Upper lobe of left lung (tissue), 6 donors: Measurements from ENCODE around the gene INPP5D. TPM values are rescaled to one million over a fixed set of nuclear protein-coding genes. Genes with fewer than 3 reads are reported as not detected.
"Not testable (repeated sequence)": the region's sequence is repeated elsewhere in the genome, so short reads cannot be mapped to it uniquely, and the experiment has no call there.

Experiments
- ATAC-seq, 2 donors: fragments of 200-7000 bp; cut with Tn5 transposase; one replicate each; pipeline ENCODE4 v1.9.1; 2022; ENCODE audit warnings: mild to moderate bottlenecking in 2 of 2, moderate library complexity in 2 of 2; ENCODE audit not compliant: low FRiP score in 2 of 2
- DNase-seq, 2 donors: peaks; one replicate each; pipeline ENCODE4 v3.0.0-alpha.2; 2019 to 2020
- H3K27ac ChIP-seq, 4 donors: fragments of 200-600 bp; sonication (generic); one replicate each; pipeline ENCODE4 v1.5.1; 2016 to 2019
- H3K27me3 ChIP-seq, 4 donors: fragments of 200-600 bp; sonication (generic); one replicate each; pipeline ENCODE4 v1.5.1; 2017 to 2019
- H3K36me3 ChIP-seq, 4 donors: fragments of 200-600 bp; sonication (generic); one replicate each; pipeline ENCODE4 v1.5.1; 2016 to 2019
- H3K4me1 ChIP-seq, 4 donors: fragments of 200-600 bp; sonication (generic); one replicate each; pipeline ENCODE4 v1.5.1; 2018 to 2019
- H3K4me3 ChIP-seq, 4 donors: fragments of 200-600 bp; sonication (generic); one replicate each; pipeline ENCODE4 v1.5.1; 2017 to 2019; ENCODE audit warnings: mild to moderate bottlenecking in 2 of 4, moderate library complexity in 1 of 4
- H3K9me3 ChIP-seq, 4 donors: fragments of 200-600 bp; sonication (generic); one replicate each; pipeline ENCODE4 v1.5.1; 2018 to 2019
- EP300 ChIP-seq, 4 donors: sonication (generic); formaldehyde crosslinking; IDR thresholded peaks; one replicate each; pipeline ENCODE4 v1.5.1; 2017; ENCODE audit warnings: antibody characterized with exemption in 4 of 4, control low read depth in 2 of 4
- POLR2A ChIP-seq, 4 donors: fragments of 450-650 bp; IDR thresholded peaks; one replicate each; pipeline ENCODE4 v1.5.1; 2016 to 2017; ENCODE audit warnings: antibody characterized with exemption in 4 of 4, mild to moderate bottlenecking in 2 of 4
- POLR2AphosphoS5 ChIP-seq, 2 donors: sonication (generic); formaldehyde crosslinking; IDR thresholded peaks; one replicate each; pipeline ENCODE4 v1.5.1; 2017; ENCODE audit warnings: antibody characterized with exemption in 2 of 2
- WGBS, 2 donors: methylation state at CpG; one replicate each; pipeline ENCODE4 v1.1.5; 2017 to 2018; 5-methylcytosine and 5-hydroxymethylcytosine counted together
- total RNA-seq, 6 donors: library from RNA; depleted of rRNA in 4 of 6; stranded (reverse); fragments of >200 nt in 4 of 6; gene quantifications; one replicate each; pipeline versions ENCODE4 v1.1.0 to v1.2.1, GENCODE V29; 2016 to 2021
- TF ChIP-seq, protein P1 (sequence below), 6 experiments: fragments of 450-650 bp in 4 of 6; fragments of 200-600 bp in 2 of 6; sonication (generic) in 2 of 6; IDR thresholded peaks; one replicate each; pipeline ENCODE4 v1.5.1; 2016 to 2019; ENCODE audit warnings: antibody characterized with exemption in 6 of 6
- donor health status: DM: no; HTN: no; CAD: no; lungs with moderate emphysema.
- donor health status: DM: no; HTN: yes; CAD: no; lungs with severe emphysema.

INPP5D gene
- total RNA-seq, 6 donors from 2014 or later = 17.6 to 243 (median 31.7) TPM

GRCh38 chr2:233098618-233099017 lies 38.5 kb downstream of the INPP5D start:
- Histone ChIP-seq H3K27me3 (no peaks in the 10 kb centered on the region), H3K4me1 (no peaks in the 10 kb centered on the region), H3K36me3 (no peaks in the 10 kb centered on the region), H3K4me3 (no peak overlapping the region), H3K27ac (no peak overlapping the region), H3K9me3 (no peaks in the 10 kb centered on the region)
- 84 to 90% methylated on average over 11 of the region's 11 CpGs for WGBS, 2 donors
- DNase-seq = no peak
- no peak for ATAC-seq
- TF ChIP-seq, protein P1, sequence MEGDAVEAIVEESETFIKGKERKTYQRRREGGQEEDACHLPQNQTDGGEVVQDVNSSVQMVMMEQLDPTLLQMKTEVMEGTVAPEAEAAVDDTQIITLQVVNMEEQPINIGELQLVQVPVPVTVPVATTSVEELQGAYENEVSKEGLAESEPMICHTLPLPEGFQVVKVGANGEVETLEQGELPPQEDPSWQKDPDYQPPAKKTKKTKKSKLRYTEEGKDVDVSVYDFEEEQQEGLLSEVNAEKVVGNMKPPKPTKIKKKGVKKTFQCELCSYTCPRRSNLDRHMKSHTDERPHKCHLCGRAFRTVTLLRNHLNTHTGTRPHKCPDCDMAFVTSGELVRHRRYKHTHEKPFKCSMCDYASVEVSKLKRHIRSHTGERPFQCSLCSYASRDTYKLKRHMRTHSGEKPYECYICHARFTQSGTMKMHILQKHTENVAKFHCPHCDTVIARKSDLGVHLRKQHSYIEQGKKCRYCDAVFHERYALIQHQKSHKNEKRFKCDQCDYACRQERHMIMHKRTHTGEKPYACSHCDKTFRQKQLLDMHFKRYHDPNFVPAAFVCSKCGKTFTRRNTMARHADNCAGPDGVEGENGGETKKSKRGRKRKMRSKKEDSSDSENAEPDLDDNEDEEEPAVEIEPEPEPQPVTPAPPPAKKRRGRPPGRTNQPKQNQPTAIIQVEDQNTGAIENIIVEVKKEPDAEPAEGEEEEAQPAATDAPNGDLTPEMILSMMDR (IDR thresholded peaks at IDR 0.05) = peak in 2 of 6 experiments; percentile 18
- no peak for TF ChIP-seq POLR2AphosphoS5 (IDR thresholded peaks at IDR 0.05)

DNA sequence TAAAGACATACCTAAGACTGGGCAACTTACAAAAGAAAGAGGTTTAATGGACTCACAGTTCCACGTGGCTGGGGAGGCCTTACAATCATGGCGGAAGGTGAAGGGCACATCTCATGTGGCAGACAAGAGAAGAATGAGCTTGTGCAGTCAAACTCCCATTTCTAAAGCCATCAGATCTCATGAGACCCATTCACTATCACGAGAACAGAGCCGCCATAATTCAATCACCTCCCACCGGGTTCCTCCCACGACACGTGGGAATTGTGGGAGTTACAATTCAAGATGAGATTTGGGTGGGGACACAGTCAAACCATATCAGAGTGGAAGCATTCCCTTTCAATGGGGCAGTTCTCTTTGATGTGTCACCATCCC lies 39.7 kb downstream of the INPP5D start:
- H3K4me1 ChIP-seq, H3K4me3 ChIP-seq, ATAC-seq, H3K27me3 ChIP-seq, DNase-seq, H3K9me3 ChIP-seq, H3K36me3 ChIP-seq, H3K27ac ChIP-seq: not testable (repeated sequence)
- 93 to 95% methylated on average over 4 to 7 of the region's 7 CpGs for WGBS, 2 donors

GRCh38 chr2:233100192-233100998 lies 40.3 kb downstream of the INPP5D start:
- no peak for ATAC-seq
- peak overlapping the region in 1 of 4 donors; percentile 36 for H3K27ac ChIP-seq
- TF ChIP-seq POLR2A (IDR thresholded peaks at IDR 0.05) = no peak
- TF ChIP-seq EP300 (IDR thresholded peaks at IDR 0.05) = no peak
- TF ChIP-seq, protein P1 (IDR thresholded peaks at IDR 0.05) = no peak
- TF ChIP-seq POLR2AphosphoS5 (IDR thresholded peaks at IDR 0.05) = no peak

DNA sequence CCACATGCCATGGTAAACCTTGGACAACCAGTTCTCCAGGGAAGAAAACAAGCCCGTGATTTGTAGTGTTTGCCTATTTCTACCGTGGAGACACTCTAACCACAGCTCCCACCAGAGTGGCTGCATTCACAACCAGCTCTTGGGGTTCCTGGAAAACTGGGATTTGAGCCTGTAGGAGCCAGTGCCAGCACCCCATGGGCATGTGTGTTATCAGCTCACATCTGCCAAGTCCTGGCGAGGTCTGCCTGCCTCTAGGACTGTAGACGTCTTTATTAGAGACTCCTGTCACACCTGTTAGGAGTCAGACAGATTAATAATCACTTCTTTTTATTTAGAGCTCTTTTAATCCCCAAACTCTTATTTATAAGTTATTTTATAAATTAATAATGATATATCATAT lies 41.0 kb downstream of the INPP5D start:
- no peak for TF ChIP-seq EP300 (IDR thresholded peaks at IDR 0.05)
- TF ChIP-seq, protein P1 (IDR thresholded peaks at IDR 0.05) = no peak
- TF ChIP-seq POLR2A (IDR thresholded peaks at IDR 0.05) = no peak
- no peak for TF ChIP-seq POLR2AphosphoS5 (IDR thresholded peaks at IDR 0.05)
- WGBS, 2 donors = 58 to 62% methylated on average over 4 of the region's 4 CpGs
- Histone ChIP-seq H3K4me3 (no peak overlapping the region), H3K4me1 (no peaks in the 10 kb centered on the region), H3K9me3 (no peaks in the 10 kb centered on the region), H3K27me3 (no peaks in the 10 kb centered on the region), H3K36me3 (no peaks in the 10 kb centered on the region), H3K27ac (no peak overlapping the region)
- DNase-seq (no peak), ATAC-seq (no peak)

More at GRCh38 chr2:233100192-233100998, 40.3 kb downstream of the INPP5D start:
- Histone ChIP-seq H3K27me3 (no peaks in the 10 kb centered on the region), H3K9me3 (no peaks in the 10 kb centered on the region), H3K36me3 (no peaks in the 10 kb centered on the region), H3K4me1 (no peaks in the 10 kb centered on the region), H3K4me3 (no peak overlapping the region)
- 69 to 72% methylated on average over 14 to 17 of the region's 17 CpGs for WGBS, 2 donors
- no peak for DNase-seq

- Histone ChIP-seq H3K27ac (no peak overlapping the region), H3K9me3 (no peaks in the 10 kb centered on the region), H3K36me3 (no peaks in the 10 kb centered on the region), H3K27me3 (no peaks in the 10 kb centered on the region), H3K4me1 (no peaks in the 10 kb centered on the region), H3K4me3 (no peak overlapping the region)
- no peak for DNase-seq
- TF ChIP-seq POLR2A (IDR thresholded peaks at IDR 0.05) = no peak
- TF ChIP-seq POLR2AphosphoS5 (IDR thresholded peaks at IDR 0.05) = no peak
- TF ChIP-seq EP300 (IDR thresholded peaks at IDR 0.05) = no peak
- TF ChIP-seq, protein P1 (IDR thresholded peaks at IDR 0.05) = no peak
- WGBS, 2 donors = 78 to 84% methylated on average over 8 of the region's 8 CpGs
- no peak for ATAC-seq
Observed at GRCh38 chr2:233101816-233102215, 41.7 kb downstream of the INPP5D start.
